HEK293 (cell line): ENCODE measurements around the gene SAP130.

Source experiments
- CTCF ChIA-PET: fragments of 350-600 bp; formaldehyde crosslinking; extraction: SDS; loops from one replicate; lab custom pipeline; 2021; ENCODE audit warnings: antibody characterized with exemption; lab: Yijun Ruan, JAX
- POLR2A ChIA-PET: fragments of 300-600 bp; formaldehyde crosslinking; extraction: SDS; loops from one replicate; lab custom pipeline; 2020; ENCODE audit warnings: antibody characterized with exemption, inconsistent platforms; lab: Yijun Ruan, JAX
- H3K27ac ChIP-seq: fragments of 200-500 bp; sonication (Bioruptor generic); 2 replicates; pipeline ENCODE4 v1.5.1; 2014; ENCODE audit warnings: low read depth, low read length, control low read depth, inconsistent platforms; ENCODE audit errors: extremely low read depth
- H3K36me3 ChIP-seq, 2 experiments: fragments of 200-500 bp in 1 of 2; sonication (Bioruptor generic) in 1 of 2; 1 replicate in 1 of 2; 2 replicates in 1 of 2; pipeline ENCODE4 v1.5.1; 2014 to 2017; ENCODE audit warnings: inconsistent platforms in 2 of 2, low read length in 2 of 2; ENCODE audit not compliant: control insufficient read depth in 2 of 2, insufficient read depth in 1 of 2
- H3K4me1 ChIP-seq: fragments of 200-500 bp; sonication (Bioruptor generic); 2 replicates; pipeline ENCODE4 v1.5.1; 2014; ENCODE audit warnings: mild to moderate bottlenecking, low read length, inconsistent platforms; ENCODE audit not compliant: control insufficient read depth, insufficient read depth
- H3K4me3 ChIP-seq: 2 replicates; pipeline ENCODE4 v1.5.1; 2011; ENCODE audit warnings: low read depth, mild to moderate bottlenecking, control low read depth, low read length, moderate library complexity
- H3K9me3 ChIP-seq: fragments of 200-500 bp; sonication (Bioruptor generic); 2 replicates; pipeline ENCODE4 v1.5.1; 2014; ENCODE audit warnings: low read depth, low read length, inconsistent platforms; ENCODE audit not compliant: control insufficient read depth, insufficient read depth
- BCL11A ChIP-seq: fragments of 450-650 bp; formaldehyde crosslinking; IDR thresholded peaks from 2 replicates; pipeline ENCODE4 v1.5.1; 2016; ENCODE audit warnings: low read depth, missing biosample characterization, missing genetic modification characterization
- GFI1B ChIP-seq: fragments of 450-650 bp; formaldehyde crosslinking; IDR thresholded peaks from 2 replicates; pipeline ENCODE4 v1.5.1; 2016; ENCODE audit warnings: missing biosample characterization, missing genetic modification characterization
- GLIS1 ChIP-seq: fragments of 450-650 bp; formaldehyde crosslinking; IDR thresholded peaks from 2 replicates; pipeline ENCODE4 v1.5.1; 2016; ENCODE audit warnings: missing biosample characterization, missing genetic modification characterization
- GLIS2 ChIP-seq: fragments of 450-650 bp; formaldehyde crosslinking; IDR thresholded peaks from 2 replicates; pipeline ENCODE4 v1.5.1; 2016; ENCODE audit warnings: missing biosample characterization, missing genetic modification characterization
- PRDM1 ChIP-seq: fragments of 450-650 bp; formaldehyde crosslinking; IDR thresholded peaks from 2 replicates; pipeline ENCODE4; 2016; ENCODE audit warnings: missing biosample characterization, missing genetic modification characterization
- RBAK ChIP-seq: fragments of 450-650 bp; formaldehyde crosslinking; IDR thresholded peaks from 2 replicates; pipeline ENCODE4 v1.5.1; 2016; ENCODE audit warnings: missing biosample characterization, missing genetic modification characterization
- SCRT2 ChIP-seq: fragments of 450-650 bp; formaldehyde crosslinking; IDR thresholded peaks from 2 replicates; pipeline ENCODE4 v1.5.1; 2016; ENCODE audit warnings: missing biosample characterization, missing genetic modification characterization
- SP3 ChIP-seq: fragments of 450-650 bp; formaldehyde crosslinking; IDR thresholded peaks from 2 replicates; pipeline ENCODE4 v1.5.1; 2016; ENCODE audit warnings: missing biosample characterization, missing genetic modification characterization
- WT1 ChIP-seq: fragments of 450-650 bp; formaldehyde crosslinking; IDR thresholded peaks from 2 replicates; pipeline ENCODE4 v1.5.1; 2016; ENCODE audit warnings: missing biosample characterization, missing genetic modification characterization
- YY2 ChIP-seq: fragments of 450-650 bp; formaldehyde crosslinking; IDR thresholded peaks from 2 replicates; pipeline ENCODE4 v1.5.1; 2016; ENCODE audit warnings: missing biosample characterization, missing genetic modification characterization
- ZBTB1 ChIP-seq: fragments of 450-650 bp; formaldehyde crosslinking; IDR thresholded peaks from 2 replicates; pipeline ENCODE4 v1.5.1; 2016; ENCODE audit warnings: missing biosample characterization, missing genetic modification characterization
- ZBTB17 ChIP-seq: fragments of 450-650 bp; formaldehyde crosslinking; IDR thresholded peaks from 2 replicates; pipeline ENCODE4 v1.5.1; 2016; ENCODE audit warnings: missing biosample characterization, missing genetic modification characterization
- ZBTB21 ChIP-seq: fragments of 450-650 bp; formaldehyde crosslinking; IDR thresholded peaks from 2 replicates; pipeline ENCODE4 v1.5.1; 2017; ENCODE audit warnings: missing biosample characterization, missing genetic modification characterization
- ZBTB8A ChIP-seq: fragments of 450-650 bp; formaldehyde crosslinking; IDR thresholded peaks from 2 replicates; pipeline ENCODE4 v1.5.1; 2016; ENCODE audit warnings: missing biosample characterization, missing genetic modification characterization
- ZEB2 ChIP-seq: fragments of 450-650 bp; formaldehyde crosslinking; IDR thresholded peaks from 2 replicates; pipeline ENCODE4 v1.5.1; 2016; ENCODE audit warnings: missing biosample characterization, missing genetic modification characterization
- ZNF169 ChIP-seq: fragments of 450-650 bp; formaldehyde crosslinking; IDR thresholded peaks from 2 replicates; pipeline ENCODE4 v1.5.1; 2016; ENCODE audit warnings: missing biosample characterization, missing genetic modification characterization
- ZNF214 ChIP-seq: fragments of 450-650 bp; formaldehyde crosslinking; IDR thresholded peaks from 2 replicates; pipeline ENCODE4 v1.5.1; 2017; ENCODE audit warnings: missing biosample characterization, mild to moderate bottlenecking, missing genetic modification characterization, borderline replicate concordance
- ZNF221 ChIP-seq: fragments of 450-650 bp; formaldehyde crosslinking; IDR thresholded peaks from 2 replicates; pipeline ENCODE4 v1.5.1; 2017; ENCODE audit warnings: missing biosample characterization, missing genetic modification characterization, borderline replicate concordance
- ZNF239 ChIP-seq: fragments of 450-650 bp; formaldehyde crosslinking; IDR thresholded peaks from 2 replicates; pipeline ENCODE4 v1.5.1; 2016; ENCODE audit warnings: missing biosample characterization, missing genetic modification characterization
- ZNF302 ChIP-seq: fragments of 450-650 bp; formaldehyde crosslinking; IDR thresholded peaks from 2 replicates; pipeline ENCODE4 v1.5.1; 2016; ENCODE audit warnings: missing biosample characterization, missing genetic modification characterization, low read depth
- ZNF311 ChIP-seq: fragments of 450-650 bp; formaldehyde crosslinking; IDR thresholded peaks from 2 replicates; pipeline ENCODE4 v1.5.1; 2017; ENCODE audit warnings: missing biosample characterization, missing genetic modification characterization, borderline replicate concordance
- ZNF404 ChIP-seq: fragments of 450-650 bp; formaldehyde crosslinking; IDR thresholded peaks from 2 replicates; pipeline ENCODE4 v1.5.1; 2017; ENCODE audit warnings: missing biosample characterization, missing genetic modification characterization
- ZNF530 ChIP-seq: fragments of 450-650 bp; formaldehyde crosslinking; IDR thresholded peaks from 2 replicates; pipeline ENCODE4 v1.5.1; 2016; ENCODE audit warnings: low read depth, missing biosample characterization, missing genetic modification characterization
- ZNF571 ChIP-seq: fragments of 450-650 bp; formaldehyde crosslinking; IDR thresholded peaks from 2 replicates; pipeline ENCODE4 v1.5.0; 2017; ENCODE audit warnings: missing biosample characterization, missing genetic modification characterization
- ZNF600 ChIP-seq: fragments of 450-650 bp; formaldehyde crosslinking; IDR thresholded peaks from 2 replicates; pipeline ENCODE4 v1.5.1; 2016; ENCODE audit warnings: missing biosample characterization, missing genetic modification characterization
- ZNF654 ChIP-seq: fragments of 450-650 bp; formaldehyde crosslinking; IDR thresholded peaks from 2 replicates; pipeline ENCODE4 v1.5.1; 2016; ENCODE audit warnings: low read depth, missing biosample characterization, missing genetic modification characterization
- ZNF660 ChIP-seq: fragments of 450-650 bp; IDR thresholded peaks from 2 replicates; pipeline ENCODE4 v1.5.1; 2018; ENCODE audit warnings: missing biosample characterization, mild to moderate bottlenecking, missing genetic modification characterization
- ZSCAN23 ChIP-seq: fragments of 450-650 bp; formaldehyde crosslinking; IDR thresholded peaks from 2 replicates; pipeline ENCODE4 v1.5.1; 2016; ENCODE audit warnings: missing biosample characterization, missing genetic modification characterization
- TF ChIP-seq, protein P1 (sequence below): fragments of 450-650 bp; formaldehyde crosslinking; IDR thresholded peaks from 2 replicates; pipeline ENCODE4 v1.5.1; 2017; ENCODE audit warnings: missing biosample characterization, missing genetic modification characterization
- TF ChIP-seq, protein P2 (sequence below): fragments of 450-650 bp; formaldehyde crosslinking; IDR thresholded peaks from 2 replicates; pipeline ENCODE4 v1.5.1; 2017; ENCODE audit warnings: missing biosample characterization, missing genetic modification characterization
- TF ChIP-seq, protein P3 (sequence below): fragments of 450-650 bp; formaldehyde crosslinking; IDR thresholded peaks from 2 replicates; pipeline ENCODE4 v1.5.1; 2016; ENCODE audit warnings: missing biosample characterization, missing genetic modification characterization
- TF ChIP-seq, protein P4 (sequence below): fragments of 450-650 bp; formaldehyde crosslinking; IDR thresholded peaks from 2 replicates; pipeline ENCODE4 v1.5.1; 2016; ENCODE audit warnings: missing biosample characterization, missing genetic modification characterization
- TF ChIP-seq, protein P5 (sequence below): sonication (generic); formaldehyde crosslinking; IDR thresholded peaks from 2 replicates; pipeline ENCODE4 v1.8.1; 2022; ENCODE audit warnings: mild to moderate bottlenecking, moderate library complexity, missing genetic modification reagents
- TF ChIP-seq, protein P6 (sequence below): fragments of 450-650 bp; formaldehyde crosslinking; IDR thresholded peaks from 2 replicates; pipeline ENCODE4 v1.5.1; 2016; ENCODE audit warnings: missing biosample characterization, missing genetic modification characterization

The SAP130 gene

DNA sequence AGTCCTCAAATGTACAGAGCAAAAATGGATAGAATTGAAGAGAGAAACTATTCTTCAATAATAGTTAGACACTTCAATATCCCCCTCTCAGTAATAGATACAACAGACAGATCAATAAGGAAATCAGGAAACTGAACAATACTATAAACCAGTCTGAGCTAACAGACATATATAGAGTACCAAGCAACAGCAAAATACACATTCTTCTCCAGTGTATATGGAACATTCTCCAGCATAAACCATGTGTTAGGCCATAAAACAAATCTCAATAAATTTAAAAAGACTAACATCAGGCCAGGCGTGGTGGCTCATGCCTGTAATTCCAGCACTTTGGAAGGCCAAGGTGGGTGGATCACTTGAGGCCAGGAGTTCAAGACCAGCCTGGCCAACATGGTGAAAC is 98.4 kb downstream of the SAP130 start:
- H3K4me1 ChIP-seq: no peaks in the 10 kb centered on the region
- CTCF ChIA-PET: no interaction called here

DNA sequence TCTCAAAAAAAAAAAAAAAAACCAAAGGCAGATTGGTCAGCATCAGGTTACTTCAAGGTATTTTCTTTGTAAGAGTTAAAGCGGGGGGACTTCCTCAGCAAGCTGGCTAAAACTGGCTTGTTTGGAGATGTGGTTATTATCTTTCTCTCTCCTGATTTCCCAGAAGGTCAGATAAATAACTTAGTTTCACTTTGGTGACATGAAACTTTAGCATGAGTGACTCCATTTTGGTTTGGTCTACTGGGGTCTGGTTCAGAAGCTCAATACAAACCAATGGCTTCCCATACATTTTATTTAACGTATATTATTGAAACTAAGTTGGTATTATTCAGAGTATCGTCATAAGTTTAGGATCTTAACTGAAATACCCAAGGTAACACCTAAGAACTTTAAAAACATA is 100.5 kb downstream of the SAP130 start:
- POLR2A ChIA-PET: no interaction called here
- Histone ChIP-seq H3K9me3 (no peaks in the 10 kb centered on the region), H3K36me3 (no peaks in the 10 kb centered on the region), H3K4me3 (no peak overlapping the region), H3K27ac (no peak overlapping the region), H3K4me1 (no peaks in the 10 kb centered on the region)
- CTCF ChIA-PET: no interaction called here
- TF ChIP-seq ZBTB21 (tag by site-specific recombination) (no peak), ZNF530 (no peak), SCRT2 (no peak), ZNF221 (tag by site-specific recombination) (no peak), GFI1B (no peak), ZNF239 (tag by site-specific recombination) (no peak), ZEB2 (tag by site-specific recombination) (no peak), ZBTB8A (tag by site-specific recombination) (no peak), ZNF169 (no peak), ZNF311 (tag by site-specific recombination) (no peak), ZNF302 (tag by site-specific recombination) (no peak)
- TF ChIP-seq, protein P1, sequence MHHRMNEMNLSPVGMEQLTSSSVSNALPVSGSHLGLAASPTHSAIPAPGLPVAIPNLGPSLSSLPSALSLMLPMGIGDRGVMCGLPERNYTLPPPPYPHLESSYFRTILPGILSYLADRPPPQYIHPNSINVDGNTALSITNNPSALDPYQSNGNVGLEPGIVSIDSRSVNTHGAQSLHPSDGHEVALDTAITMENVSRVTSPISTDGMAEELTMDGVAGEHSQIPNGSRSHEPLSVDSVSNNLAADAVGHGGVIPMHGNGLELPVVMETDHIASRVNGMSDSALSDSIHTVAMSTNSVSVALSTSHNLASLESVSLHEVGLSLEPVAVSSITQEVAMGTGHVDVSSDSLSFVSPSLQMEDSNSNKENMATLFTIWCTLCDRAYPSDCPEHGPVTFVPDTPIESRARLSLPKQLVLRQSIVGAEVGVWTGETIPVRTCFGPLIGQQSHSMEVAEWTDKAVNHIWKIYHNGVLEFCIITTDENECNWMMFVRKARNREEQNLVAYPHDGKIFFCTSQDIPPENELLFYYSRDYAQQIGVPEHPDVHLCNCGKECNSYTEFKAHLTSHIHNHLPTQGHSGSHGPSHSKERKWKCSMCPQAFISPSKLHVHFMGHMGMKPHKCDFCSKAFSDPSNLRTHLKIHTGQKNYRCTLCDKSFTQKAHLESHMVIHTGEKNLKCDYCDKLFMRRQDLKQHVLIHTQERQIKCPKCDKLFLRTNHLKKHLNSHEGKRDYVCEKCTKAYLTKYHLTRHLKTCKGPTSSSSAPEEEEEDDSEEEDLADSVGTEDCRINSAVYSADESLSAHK (tag by site-specific recombination): no peak
- TF ChIP-seq, protein P2, sequence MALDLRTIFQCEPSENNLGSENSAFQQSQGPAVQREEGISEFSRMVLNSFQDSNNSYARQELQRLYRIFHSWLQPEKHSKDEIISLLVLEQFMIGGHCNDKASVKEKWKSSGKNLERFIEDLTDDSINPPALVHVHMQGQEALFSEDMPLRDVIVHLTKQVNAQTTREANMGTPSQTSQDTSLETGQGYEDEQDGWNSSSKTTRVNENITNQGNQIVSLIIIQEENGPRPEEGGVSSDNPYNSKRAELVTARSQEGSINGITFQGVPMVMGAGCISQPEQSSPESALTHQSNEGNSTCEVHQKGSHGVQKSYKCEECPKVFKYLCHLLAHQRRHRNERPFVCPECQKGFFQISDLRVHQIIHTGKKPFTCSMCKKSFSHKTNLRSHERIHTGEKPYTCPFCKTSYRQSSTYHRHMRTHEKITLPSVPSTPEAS: no peak
- TF ChIP-seq, protein P3, sequence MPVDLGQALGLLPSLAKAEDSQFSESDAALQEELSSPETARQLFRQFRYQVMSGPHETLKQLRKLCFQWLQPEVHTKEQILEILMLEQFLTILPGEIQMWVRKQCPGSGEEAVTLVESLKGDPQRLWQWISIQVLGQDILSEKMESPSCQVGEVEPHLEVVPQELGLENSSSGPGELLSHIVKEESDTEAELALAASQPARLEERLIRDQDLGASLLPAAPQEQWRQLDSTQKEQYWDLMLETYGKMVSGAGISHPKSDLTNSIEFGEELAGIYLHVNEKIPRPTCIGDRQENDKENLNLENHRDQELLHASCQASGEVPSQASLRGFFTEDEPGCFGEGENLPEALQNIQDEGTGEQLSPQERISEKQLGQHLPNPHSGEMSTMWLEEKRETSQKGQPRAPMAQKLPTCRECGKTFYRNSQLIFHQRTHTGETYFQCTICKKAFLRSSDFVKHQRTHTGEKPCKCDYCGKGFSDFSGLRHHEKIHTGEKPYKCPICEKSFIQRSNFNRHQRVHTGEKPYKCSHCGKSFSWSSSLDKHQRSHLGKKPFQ (tag by site-specific recombination): no peak
- TF ChIP-seq, protein P4, sequence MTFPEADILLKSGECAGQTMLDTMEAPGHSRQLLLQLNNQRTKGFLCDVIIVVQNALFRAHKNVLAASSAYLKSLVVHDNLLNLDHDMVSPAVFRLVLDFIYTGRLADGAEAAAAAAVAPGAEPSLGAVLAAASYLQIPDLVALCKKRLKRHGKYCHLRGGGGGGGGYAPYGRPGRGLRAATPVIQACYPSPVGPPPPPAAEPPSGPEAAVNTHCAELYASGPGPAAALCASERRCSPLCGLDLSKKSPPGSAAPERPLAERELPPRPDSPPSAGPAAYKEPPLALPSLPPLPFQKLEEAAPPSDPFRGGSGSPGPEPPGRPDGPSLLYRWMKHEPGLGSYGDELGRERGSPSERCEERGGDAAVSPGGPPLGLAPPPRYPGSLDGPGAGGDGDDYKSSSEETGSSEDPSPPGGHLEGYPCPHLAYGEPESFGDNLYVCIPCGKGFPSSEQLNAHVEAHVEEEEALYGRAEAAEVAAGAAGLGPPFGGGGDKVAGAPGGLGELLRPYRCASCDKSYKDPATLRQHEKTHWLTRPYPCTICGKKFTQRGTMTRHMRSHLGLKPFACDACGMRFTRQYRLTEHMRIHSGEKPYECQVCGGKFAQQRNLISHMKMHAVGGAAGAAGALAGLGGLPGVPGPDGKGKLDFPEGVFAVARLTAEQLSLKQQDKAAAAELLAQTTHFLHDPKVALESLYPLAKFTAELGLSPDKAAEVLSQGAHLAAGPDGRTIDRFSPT (tag by site-specific recombination): no peak
- TF ChIP-seq, protein P5, sequence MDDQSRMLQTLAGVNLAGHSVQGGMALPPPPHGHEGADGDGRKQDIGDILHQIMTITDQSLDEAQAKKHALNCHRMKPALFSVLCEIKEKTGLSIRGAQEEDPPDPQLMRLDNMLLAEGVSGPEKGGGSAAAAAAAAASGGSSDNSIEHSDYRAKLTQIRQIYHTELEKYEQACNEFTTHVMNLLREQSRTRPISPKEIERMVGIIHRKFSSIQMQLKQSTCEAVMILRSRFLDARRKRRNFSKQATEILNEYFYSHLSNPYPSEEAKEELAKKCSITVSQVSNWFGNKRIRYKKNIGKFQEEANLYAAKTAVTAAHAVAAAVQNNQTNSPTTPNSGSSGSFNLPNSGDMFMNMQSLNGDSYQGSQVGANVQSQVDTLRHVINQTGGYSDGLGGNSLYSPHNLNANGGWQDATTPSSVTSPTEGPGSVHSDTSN (CRISPR knock-in tag): no peak

More for the DNA sequence above, 98.4 kb downstream of the SAP130 start:
- POLR2A ChIA-PET: no interaction called here
- Histone ChIP-seq H3K27ac (no peak overlapping the region), H3K4me3 (no peak overlapping the region), H3K36me3 (no peaks in the 10 kb centered on the region), H3K9me3 (no peaks in the 10 kb centered on the region)
- TF ChIP-seq ZNF600 (tag by site-specific recombination) (no peak), YY2 (tag by site-specific recombination) (no peak), ZNF660 (no peak), ZNF654 (tag by site-specific recombination) (no peak), PRDM1 (tag by site-specific recombination) (no peak), GFI1B (no peak), ZBTB1 (tag by site-specific recombination) (no peak), GLIS2 (tag by site-specific recombination) (no peak), ZNF214 (tag by site-specific recombination) (no peak), SP3 (tag by site-specific recombination) (no peak), RBAK (tag by site-specific recombination) (no peak), ZNF404 (tag by site-specific recombination) (no peak), ZBTB17 (tag by site-specific recombination) (no peak), GLIS1 (no peak), BCL11A (tag by site-specific recombination) (no peak), ZSCAN23 (tag by site-specific recombination) (no peak), WT1 (tag by site-specific recombination) (no peak), ZNF571 (tag by site-specific recombination) (no peak)
- TF ChIP-seq, protein P6, sequence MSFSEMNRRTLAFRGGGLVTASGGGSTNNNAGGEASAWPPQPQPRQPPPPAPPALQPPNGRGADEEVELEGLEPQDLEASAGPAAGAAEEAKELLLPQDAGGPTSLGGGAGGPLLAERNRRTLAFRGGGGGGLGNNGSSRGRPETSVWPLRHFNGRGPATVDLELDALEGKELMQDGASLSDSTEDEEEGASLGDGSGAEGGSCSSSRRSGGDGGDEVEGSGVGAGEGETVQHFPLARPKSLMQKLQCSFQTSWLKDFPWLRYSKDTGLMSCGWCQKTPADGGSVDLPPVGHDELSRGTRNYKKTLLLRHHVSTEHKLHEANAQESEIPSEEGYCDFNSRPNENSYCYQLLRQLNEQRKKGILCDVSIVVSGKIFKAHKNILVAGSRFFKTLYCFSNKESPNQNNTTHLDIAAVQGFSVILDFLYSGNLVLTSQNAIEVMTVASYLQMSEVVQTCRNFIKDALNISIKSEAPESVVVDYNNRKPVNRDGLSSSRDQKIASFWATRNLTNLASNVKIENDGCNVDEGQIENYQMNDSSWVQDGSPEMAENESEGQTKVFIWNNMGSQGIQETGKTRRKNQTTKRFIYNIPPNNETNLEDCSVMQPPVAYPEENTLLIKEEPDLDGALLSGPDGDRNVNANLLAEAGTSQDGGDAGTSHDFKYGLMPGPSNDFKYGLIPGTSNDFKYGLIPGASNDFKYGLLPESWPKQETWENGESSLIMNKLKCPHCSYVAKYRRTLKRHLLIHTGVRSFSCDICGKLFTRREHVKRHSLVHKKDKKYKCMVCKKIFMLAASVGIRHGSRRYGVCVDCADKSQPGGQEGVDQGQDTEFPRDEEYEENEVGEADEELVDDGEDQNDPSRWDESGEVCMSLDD: no peak
